HepG2 (cell line): ENCODE measurements around the gene C14orf93. TPM values are rescaled to one million over a fixed set of nuclear protein-coding genes. Genes with fewer than 3 reads are reported as not detected.

ENCODE experiments used
- IRF2 ChIP-seq: IDR thresholded peaks from 2 replicates; pipeline ENCODE4 v1.6.1; 2018; ENCODE audit warnings: missing genetic modification reagents, missing compliant biosample characterization
- KDM3A ChIP-seq: IDR thresholded peaks from 2 replicates; pipeline ENCODE4 v1.6.1; 2018; ENCODE audit warnings: low read depth, missing compliant biosample characterization
- NFIC ChIP-seq: IDR thresholded peaks from 2 replicates; pipeline ENCODE4 v1.6.1; 2012; ENCODE audit warnings: mild to moderate bottlenecking, low read length, inconsistent platforms
- NONO ChIP-seq, 2 experiments: fragments of 450-650 bp in 1 of 2; sonication (generic) in 1 of 2; formaldehyde crosslinking in 1 of 2; IDR thresholded peaks in 1 of 2; conservative IDR thresholded peaks in 1 of 2; 2 replicates each; pipeline versions ENCODE4 v1.6.1 to v1.8.0; 2017 to 2022; ENCODE audit warnings: mild to moderate bottlenecking in 1 of 2, missing genetic modification reagents in 1 of 2, moderate library complexity in 1 of 2
- NR2C2 ChIP-seq: sonication (generic); formaldehyde crosslinking; IDR thresholded peaks from 2 replicates; pipeline ENCODE4 v1.4.0; 2020; ENCODE audit warnings: missing genetic modification reagents, mild to moderate bottlenecking, moderate library complexity, borderline replicate concordance
- POLR2AphosphoS2 ChIP-seq: IDR thresholded peaks from 2 replicates; pipeline ENCODE4 v1.6.1; 2011; ENCODE audit warnings: low read depth, low read length, improper control_type of control experiment
- SNAPC4 ChIP-seq: sonication (generic); formaldehyde crosslinking; IDR thresholded peaks from 2 replicates; pipeline ENCODE4 v1.4.0; 2020; ENCODE audit warnings: mild to moderate bottlenecking, missing genetic modification reagents
- SP2 ChIP-seq: sonication (generic); formaldehyde crosslinking; IDR thresholded peaks from 2 replicates; pipeline ENCODE4 v1.5.1; 2020; ENCODE audit warnings: mild to moderate bottlenecking, missing genetic modification reagents
- ZNF580 ChIP-seq: IDR thresholded peaks from 2 replicates; pipeline ENCODE4 v1.6.1; 2016; ENCODE audit warnings: low read depth, borderline replicate concordance
- ZNF737 ChIP-seq: sonication (generic); formaldehyde crosslinking; IDR thresholded peaks from 2 replicates; pipeline ENCODE4 v1.5.0; 2020; ENCODE audit warnings: missing genetic modification reagents, mild to moderate bottlenecking, borderline replicate concordance
- ZSCAN29 ChIP-seq: sonication (generic); formaldehyde crosslinking; conservative IDR thresholded peaks from 2 replicates; pipeline ENCODE4 v1.4.0; 2020; ENCODE audit warnings: mild to moderate bottlenecking, missing genetic modification reagents
- polyA plus RNA-seq, 8 experiments: library from polyadenylated mRNA; depleted of rRNA in 3 of 8; stranded (reverse) in 7 of 8; unstranded in 1 of 8; fragments of >200 nt; fragmentation: Illumina TruSeq in 4 of 8; extraction: Trizol in 4 of 8; gene quantifications; 2 replicates each; pipeline versions ENCODE4 v1.2.1 to v1.2.3, GENCODE V29; 2011 to 2016; ENCODE audit warnings: low read depth in 4 of 8, missing spikeins in 1 of 8, mixed read lengths in 1 of 8; ENCODE audit not compliant: insufficient read depth in 1 of 8
- total RNA-seq, 5 experiments: library from RNA; depleted of rRNA; stranded (reverse); fragments of >200 nt; fragmentation: Illumina TruSeq; extraction: Trizol; gene quantifications; 2 replicates each; pipeline ENCODE4 v1.2.3, GENCODE V29; 2016; ENCODE audit warnings: low read depth in 1 of 5
- TF ChIP-seq, protein P1 (sequence below): sonication (generic); formaldehyde crosslinking; IDR thresholded peaks from 2 replicates; pipeline ENCODE4 v1.5.1; 2020; ENCODE audit warnings: mild to moderate bottlenecking, missing genetic modification reagents, borderline replicate concordance
- TF ChIP-seq, protein P2 (sequence below): sonication (generic); formaldehyde crosslinking; IDR thresholded peaks from 2 replicates; pipeline ENCODE4 v1.4.0; 2020; ENCODE audit warnings: missing genetic modification reagents, mild to moderate bottlenecking, borderline replicate concordance
- TF ChIP-seq, protein P3 (sequence below): IDR thresholded peaks from 2 replicates; pipeline ENCODE4 v1.6.1; 2016; ENCODE audit warnings: control low read depth

C14orf93 gene
- total and polyA plus RNA-seq, 2 of the 13 experiments (the other 11 are each of a cell fraction or from before 2014, with no cell fraction given), result 11.4 to 22.5 TPM

DNA sequence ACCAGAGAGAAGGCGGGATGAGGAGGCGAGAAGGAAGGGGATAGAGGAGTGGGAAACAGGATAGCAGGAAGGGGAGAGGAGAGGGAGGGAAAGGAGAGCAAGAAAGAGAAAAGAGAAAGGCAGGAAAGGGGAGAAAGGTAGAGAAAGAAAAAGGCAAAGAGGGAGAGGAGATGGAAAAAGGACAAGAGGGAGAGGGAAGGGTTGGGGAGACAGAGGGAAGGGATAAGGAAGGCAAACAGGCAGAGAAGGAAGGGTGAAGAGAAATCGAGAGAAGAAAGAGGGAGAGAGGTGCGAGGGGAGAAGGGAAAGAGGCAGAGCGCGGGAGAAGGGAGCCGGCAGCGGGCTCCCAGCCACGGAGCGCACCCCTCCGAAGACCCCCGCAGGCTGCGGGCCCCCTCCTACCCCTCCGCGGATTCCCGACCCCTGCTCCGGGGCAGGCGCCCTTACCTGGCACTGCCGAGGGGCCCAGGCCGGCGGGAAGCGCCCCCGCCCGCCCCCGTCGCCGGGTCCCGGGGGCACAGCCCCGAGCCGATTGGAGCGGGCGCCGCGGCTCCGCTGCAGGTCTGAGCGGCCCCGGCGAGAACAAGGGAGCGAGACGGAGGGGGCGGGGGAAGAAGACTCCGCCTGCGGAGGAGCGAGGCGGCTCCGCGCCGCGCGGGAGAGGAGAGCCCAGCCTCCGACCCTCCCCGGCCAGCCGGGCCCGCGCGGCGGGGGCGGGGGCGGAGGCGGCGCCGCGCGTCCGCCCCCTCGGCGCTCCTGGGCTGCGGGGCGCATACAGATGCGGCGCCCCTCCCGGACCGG lies 47.2 kb upstream of the C14orf93 start, which contains the start of gene CDH24 (continued):
- no peak for TF ChIP-seq NFIC
- TF ChIP-seq NR2C2 (CRISPR knock-in tag), result no peak
- TF ChIP-seq SNAPC4 (CRISPR knock-in tag), result no peak
- TF ChIP-seq, protein P1, sequence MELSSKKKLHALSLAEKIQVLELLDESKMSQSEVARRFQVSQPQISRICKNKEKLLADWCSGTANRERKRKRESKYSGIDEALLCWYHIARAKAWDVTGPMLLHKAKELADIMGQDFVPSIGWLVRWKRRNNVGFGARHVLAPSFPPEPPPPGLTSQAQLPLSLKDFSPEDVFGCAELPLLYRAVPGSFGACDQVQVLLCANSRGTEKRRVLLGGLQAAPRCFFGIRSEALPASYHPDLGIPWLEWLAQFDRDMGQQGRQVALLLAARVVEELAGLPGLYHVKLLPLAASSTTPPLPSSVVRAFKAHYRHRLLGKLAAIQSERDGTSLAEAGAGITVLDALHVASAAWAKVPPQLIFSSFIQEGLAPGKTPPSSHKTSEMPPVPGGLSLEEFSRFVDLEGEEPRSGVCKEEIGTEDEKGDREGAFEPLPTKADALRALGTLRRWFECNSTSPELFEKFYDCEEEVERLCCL (CRISPR knock-in tag), result no peak
- no peak for TF ChIP-seq IRF2 (CRISPR knock-in tag)
- TF ChIP-seq ZNF580 (CRISPR knock-in tag), result no peak
- peak; percentile 94; the same call in 1 of the 2 replicates for TF ChIP-seq NONO (IDR thresholded peaks at IDR 0.05)
- TF ChIP-seq NONO (CRISPR knock-in tag; conservative IDR thresholded peaks at IDR 0.05), result no peak
- TF ChIP-seq SP2 (CRISPR knock-in tag), result no peak
- no peak; the same call in 1 of the 2 replicates for TF ChIP-seq ZSCAN29 (CRISPR knock-in tag)
- no peak; the same call in 1 of the 2 replicates for TF ChIP-seq KDM3A (CRISPR knock-in tag)
- TF ChIP-seq, protein P2, sequence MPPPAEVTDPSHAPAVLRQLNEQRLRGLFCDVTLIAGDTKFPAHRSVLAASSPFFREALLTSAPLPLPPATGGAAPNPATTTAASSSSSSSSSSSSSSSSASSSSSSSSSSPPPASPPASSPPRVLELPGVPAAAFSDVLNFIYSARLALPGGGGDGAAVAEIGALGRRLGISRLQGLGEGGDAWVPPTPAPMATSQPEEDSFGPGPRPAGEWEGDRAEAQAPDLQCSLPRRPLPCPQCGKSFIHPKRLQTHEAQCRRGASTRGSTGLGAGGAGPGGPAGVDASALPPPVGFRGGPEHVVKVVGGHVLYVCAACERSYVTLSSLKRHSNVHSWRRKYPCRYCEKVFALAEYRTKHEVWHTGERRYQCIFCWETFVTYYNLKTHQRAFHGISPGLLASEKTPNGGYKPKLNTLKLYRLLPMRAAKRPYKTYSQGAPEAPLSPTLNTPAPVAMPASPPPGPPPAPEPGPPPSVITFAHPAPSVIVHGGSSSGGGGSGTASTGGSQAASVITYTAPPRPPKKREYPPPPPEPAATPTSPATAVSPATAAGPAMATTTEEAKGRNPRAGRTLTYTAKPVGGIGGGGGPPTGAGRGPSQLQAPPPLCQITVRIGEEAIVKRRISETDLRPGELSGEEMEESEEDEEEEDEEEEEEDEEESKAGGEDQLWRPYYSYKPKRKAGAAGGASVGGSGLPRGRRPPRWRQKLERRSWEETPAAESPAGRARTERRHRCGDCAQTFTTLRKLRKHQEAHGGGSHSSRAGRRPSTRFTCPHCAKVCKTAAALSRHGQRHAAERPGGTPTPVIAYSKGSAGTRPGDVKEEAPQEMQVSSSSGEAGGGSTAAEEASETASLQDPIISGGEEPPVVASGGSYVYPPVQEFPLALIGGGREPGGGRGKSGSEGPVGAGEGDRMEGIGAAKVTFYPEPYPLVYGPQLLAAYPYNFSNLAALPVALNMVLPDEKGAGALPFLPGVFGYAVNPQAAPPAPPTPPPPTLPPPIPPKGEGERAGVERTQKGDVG (CRISPR knock-in tag), result no peak
- no peak for TF ChIP-seq ZNF737
- TF ChIP-seq POLR2AphosphoS2, result no peak
- TF ChIP-seq, protein P3, sequence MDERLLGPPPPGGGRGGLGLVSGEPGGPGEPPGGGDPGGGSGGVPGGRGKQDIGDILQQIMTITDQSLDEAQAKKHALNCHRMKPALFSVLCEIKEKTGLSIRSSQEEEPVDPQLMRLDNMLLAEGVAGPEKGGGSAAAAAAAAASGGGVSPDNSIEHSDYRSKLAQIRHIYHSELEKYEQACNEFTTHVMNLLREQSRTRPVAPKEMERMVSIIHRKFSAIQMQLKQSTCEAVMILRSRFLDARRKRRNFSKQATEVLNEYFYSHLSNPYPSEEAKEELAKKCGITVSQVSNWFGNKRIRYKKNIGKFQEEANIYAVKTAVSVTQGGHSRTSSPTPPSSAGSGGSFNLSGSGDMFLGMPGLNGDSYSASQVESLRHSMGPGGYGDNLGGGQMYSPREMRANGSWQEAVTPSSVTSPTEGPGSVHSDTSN (CRISPR knock-in tag), result no peak
